GM12801 (cell line): Measurements from ENCODE around the gene NKAIN2.

ENCODE experiments used
- CTCF ChIP-seq: IDR thresholded peaks from one replicate; pipeline ENCODE4 v1.5.1; 2011; ENCODE audit warnings: control low read depth; ENCODE audit not compliant: insufficient read length; ENCODE audit errors: extremely low read depth

NKAIN2 gene

GRCh38 chr6:124768224-124768623, 964.6 kb downstream of the NKAIN2 start:
- TF ChIP-seq CTCF = no peak

DNA sequence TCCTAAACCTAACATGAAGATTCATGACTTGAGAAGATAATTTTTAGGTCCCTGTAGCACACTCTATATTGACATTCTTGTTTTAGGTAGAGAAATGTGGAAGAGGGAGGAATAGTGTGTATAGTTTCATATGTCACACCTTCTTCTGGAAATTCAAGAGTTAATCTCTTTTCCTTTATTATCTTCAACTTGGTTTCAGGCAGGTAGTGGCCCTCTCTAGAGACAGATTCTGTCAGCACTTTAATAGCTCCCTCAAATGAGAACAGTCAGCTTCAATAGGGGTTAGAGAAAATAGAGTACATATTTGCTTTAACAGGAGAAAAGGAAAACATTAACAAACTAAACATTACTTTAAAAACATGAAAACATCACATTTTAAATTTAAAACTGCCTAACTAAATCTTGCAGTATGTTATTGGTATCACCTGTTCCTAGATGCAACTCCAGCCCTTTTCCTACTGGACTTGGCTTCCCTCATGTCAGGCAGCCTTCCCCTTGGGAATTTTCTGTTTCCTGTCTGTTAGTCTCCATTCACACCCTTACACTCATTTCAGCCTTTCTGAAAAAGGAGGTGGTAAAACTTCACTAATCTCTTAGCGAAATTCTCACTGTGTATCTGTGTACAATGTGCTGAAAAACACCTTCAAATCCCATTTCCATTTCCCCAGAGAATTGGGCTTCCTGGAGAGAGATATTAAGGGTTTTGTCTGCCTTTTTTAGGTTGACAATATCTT, 966.3 kb downstream of the NKAIN2 start:
- TF ChIP-seq CTCF = no peak

- no peak for TF ChIP-seq CTCF
Observed at GRCh38 chr6:124770784-124771183, 967.1 kb downstream of the NKAIN2 start.

- TF ChIP-seq CTCF = no peak
Observed at GRCh38 chr6:124772733-124773319, 969.2 kb downstream of the NKAIN2 start.

GRCh38 chr6:124775121-124775520, 971.5 kb downstream of the NKAIN2 start:
- no peak for TF ChIP-seq CTCF

DNA sequence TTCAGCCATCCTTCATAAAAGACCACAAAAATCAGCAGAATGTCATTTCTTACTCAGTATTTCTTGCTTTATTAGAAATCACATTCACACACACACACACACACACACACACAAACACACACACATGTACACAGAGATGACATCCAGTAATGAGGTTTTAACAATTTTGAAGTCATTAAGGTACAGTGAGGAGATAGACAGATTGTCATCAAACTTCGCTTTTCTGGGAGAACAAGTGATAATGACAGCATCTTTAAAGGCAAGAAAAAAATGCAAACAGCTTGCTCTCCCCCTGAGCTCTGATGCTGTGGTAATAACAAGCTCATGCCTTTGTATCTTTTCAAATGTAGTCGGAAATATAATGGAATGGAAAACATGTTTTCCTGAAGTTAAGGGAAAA, 974.2 kb downstream of the NKAIN2 start:
- no peak for TF ChIP-seq CTCF

- TF ChIP-seq CTCF = no peak
Observed at GRCh38 chr6:124780623-124781022, 977.0 kb downstream of the NKAIN2 start.
